ENCODE data around the gene POU4F3.

GRCh38 chr5:146336197-146336596 lies 2.4 kb upstream of the POU4F3 start:
- TF ChIP-seq EZH2phosphoT487 (IDR thresholded peaks at IDR 0.05) (no peak), CTCF (IDR thresholded peaks at IDR 0.05) (no peak), EZH2 (IDR thresholded peaks at IDR 0.05) (no peak)

Data from neural progenitor cell (in vitro differentiated cells).